Embryonic facial prominence (tissue), 1 donor: ENCODE results near the gene MAP2K7.

Experiments used
- DNase-seq: peaks from one replicate; pipeline ENCODE4 v3.0.0-alpha.2; 2016; ENCODE audit errors: extremely low spot score

MAP2K7 gene

GRCh38 chr19:7962644-7963268, 59.1 kb downstream of the MAP2K7 start:
- no peak for DNase-seq

- DNase-seq, result no peak
Measured at GRCh38 chr19:7963566-7963965, 59.9 kb downstream of the MAP2K7 start.
